WI38 (cell line): ENCODE measurements around the gene IKZF1.
A peak's percentile ranks its signal among the peaks of the same experiment; 100 is the strongest.

Experiments
- H3K4me3 ChIP-seq: 2 replicates; pipeline ENCODE4 v1.5.1; 2011; ENCODE audit warnings: low read depth, mild to moderate bottlenecking, control low read depth, low read length
- CTCF ChIP-seq: IDR thresholded peaks from 2 replicates; pipeline ENCODE4 v1.5.1; 2012; ENCODE audit warnings: low read depth, mild to moderate bottlenecking, control low read depth, low read length

Gene IKZF1

GRCh38 chr7:50415844-50416364 lies 111.4 kb downstream of the IKZF1 start:
- no peak overlapping the region for H3K4me3 ChIP-seq
- TF ChIP-seq CTCF: no peak

DNA sequence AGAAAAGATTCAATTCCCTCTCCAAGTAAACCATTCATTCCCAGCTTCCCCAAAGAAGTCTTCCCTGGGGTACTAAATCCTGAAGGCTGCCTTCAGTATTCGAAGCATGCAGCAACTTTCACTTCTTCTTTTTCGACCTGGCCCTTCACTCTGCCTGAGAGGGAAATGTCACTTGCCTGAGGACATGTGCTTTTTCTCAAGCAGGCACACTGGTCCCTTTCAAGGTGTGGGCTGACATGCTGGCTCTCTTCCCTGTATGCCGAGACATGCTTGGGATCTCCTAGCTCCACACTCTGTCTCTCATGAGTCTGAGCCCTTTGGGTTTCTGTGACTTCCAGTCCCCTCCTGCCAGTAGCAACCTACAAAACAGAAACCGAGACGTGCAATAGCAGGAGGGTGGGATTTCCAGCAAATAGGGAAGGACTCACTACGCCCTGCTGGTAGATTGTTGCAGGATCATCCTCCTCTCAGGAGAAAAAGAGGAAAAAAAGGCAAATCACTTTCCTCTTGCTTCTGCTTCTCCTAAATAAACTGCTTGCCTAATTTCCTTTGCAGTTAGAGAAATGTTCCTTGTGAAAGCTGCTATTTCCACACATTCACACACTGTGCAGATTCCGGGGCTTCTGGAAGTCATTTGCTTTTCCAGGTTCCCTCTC lies 112.1 kb downstream of the IKZF1 start:
- H3K4me3 ChIP-seq: 0 out of 2 replicates have a peak overlapping the region, but pooled peaks have one; percentile 13
- TF ChIP-seq CTCF: no peak

- TF ChIP-seq CTCF: peak; percentile 95
- H3K4me3 ChIP-seq: no peak overlapping the region
Measured at GRCh38 chr7:50418086-50418515, 113.6 kb downstream of the IKZF1 start.

GRCh38 chr7:50418526-50419290 lies 114.2 kb downstream of the IKZF1 start:
- no peak overlapping the region for H3K4me3 ChIP-seq
- TF ChIP-seq CTCF: no peak

DNA sequence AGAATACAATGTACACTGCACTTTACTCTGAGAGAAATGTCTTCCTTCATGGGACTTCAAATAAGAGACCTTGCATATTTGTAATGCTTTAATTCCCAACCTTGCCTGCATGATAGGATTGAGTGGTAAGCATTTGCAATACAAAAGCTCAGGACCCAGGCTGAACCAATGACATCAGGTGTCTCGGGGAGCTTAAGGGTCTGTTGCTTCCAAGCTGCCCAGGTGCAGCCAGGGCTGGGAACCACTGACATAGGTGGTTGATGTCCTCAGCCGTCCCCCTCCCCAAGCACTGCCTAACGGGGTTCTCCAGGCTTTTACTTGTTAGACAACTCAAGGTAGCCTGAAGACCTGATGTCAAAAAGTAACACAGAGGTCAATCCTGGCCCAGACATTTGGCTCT lies 116.5 kb downstream of the IKZF1 start:
- no peak overlapping the region for H3K4me3 ChIP-seq
- TF ChIP-seq CTCF: no peak

DNA sequence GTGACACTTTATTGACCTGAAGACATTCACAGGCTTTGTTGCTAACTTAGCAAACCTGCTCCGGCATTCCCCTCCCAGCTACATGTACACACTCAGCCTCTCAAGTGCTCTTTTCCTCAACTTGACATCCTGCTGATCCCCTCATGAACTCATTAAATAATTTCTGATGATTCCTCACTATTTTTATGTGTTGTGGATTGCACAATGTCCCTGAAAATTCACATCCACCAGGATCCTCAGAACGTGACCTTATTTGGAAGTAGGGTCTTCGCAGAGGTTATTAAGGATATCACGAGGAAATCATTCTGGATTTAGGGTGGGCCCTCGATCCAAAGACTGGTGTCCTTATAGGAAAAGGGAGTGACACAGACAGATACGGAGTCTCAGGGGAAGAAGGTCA lies 118.3 kb downstream of the IKZF1 start:
- TF ChIP-seq CTCF: no peak
- no peak overlapping the region for H3K4me3 ChIP-seq

GRCh38 chr7:50423860-50424259 lies 119.3 kb downstream of the IKZF1 start:
- no peak for TF ChIP-seq CTCF
- no peak overlapping the region for H3K4me3 ChIP-seq
